ENCODE results near the gene USP35.

DNA sequence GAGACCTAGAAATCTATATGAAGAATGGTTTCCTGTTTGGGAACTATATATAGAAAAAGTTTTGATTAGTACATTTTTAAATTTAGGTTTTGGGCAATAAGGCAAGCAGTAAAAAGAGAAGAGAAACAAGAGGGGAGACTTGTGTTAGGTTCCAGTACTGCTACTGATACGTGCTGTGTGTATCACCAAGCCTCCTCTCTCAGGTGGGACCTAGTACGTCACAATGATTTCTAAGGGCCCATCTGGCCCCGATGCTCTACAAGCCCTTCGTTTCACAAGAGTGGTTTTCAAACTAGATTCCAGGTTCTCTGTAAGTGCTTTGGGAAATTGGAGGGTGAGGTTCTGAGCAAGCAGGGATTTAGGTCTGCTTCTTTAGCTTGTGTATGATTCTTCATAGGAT lies 39.2 kb downstream of the USP35 start:
- TF ChIP-seq POLR2A (IDR thresholded peaks at IDR 0.05) (no peak), EP300 (IDR thresholded peaks at IDR 0.05; ENCODE audit: low read depth) (no peak), POLR2AphosphoS5 (IDR thresholded peaks at IDR 0.05) (no peak)
- TF ChIP-seq, protein P1, sequence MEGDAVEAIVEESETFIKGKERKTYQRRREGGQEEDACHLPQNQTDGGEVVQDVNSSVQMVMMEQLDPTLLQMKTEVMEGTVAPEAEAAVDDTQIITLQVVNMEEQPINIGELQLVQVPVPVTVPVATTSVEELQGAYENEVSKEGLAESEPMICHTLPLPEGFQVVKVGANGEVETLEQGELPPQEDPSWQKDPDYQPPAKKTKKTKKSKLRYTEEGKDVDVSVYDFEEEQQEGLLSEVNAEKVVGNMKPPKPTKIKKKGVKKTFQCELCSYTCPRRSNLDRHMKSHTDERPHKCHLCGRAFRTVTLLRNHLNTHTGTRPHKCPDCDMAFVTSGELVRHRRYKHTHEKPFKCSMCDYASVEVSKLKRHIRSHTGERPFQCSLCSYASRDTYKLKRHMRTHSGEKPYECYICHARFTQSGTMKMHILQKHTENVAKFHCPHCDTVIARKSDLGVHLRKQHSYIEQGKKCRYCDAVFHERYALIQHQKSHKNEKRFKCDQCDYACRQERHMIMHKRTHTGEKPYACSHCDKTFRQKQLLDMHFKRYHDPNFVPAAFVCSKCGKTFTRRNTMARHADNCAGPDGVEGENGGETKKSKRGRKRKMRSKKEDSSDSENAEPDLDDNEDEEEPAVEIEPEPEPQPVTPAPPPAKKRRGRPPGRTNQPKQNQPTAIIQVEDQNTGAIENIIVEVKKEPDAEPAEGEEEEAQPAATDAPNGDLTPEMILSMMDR (IDR thresholded peaks at IDR 0.05), result no peak
